ENCODE data around the gene CEP112. TPM values are rescaled to one million over a fixed set of nuclear protein-coding genes. Genes with fewer than 3 reads are reported as not detected.

The CEP112 gene
- total RNA-seq, 1 donor from 2014 or later, result 9.7 TPM

GRCh38 chr17:66002812-66003211, 189.1 kb downstream of the CEP112 start:
- H3K4me1 Mint-ChIP-seq, result no peaks in the 10 kb centered on the region
- no peaks in the 10 kb centered on the region for H3K27me3 ChIP-seq
- peaks cover 27% of the 10 kb centered on the region for H3K36me3 Mint-ChIP-seq
- DNase-seq (ENCODE audit: low spot score), result no peak
- peaks cover 2% of the 10 kb centered on the region for H3K27me3 Mint-ChIP-seq (ENCODE audit: insufficient read depth, low read depth)
- TF ChIP-seq CTCF (IDR thresholded peaks at IDR 0.05), result no peak
- TF ChIP-seq EZH2phosphoT487 (IDR thresholded peaks at IDR 0.05), result no peak
- no peak for TF ChIP-seq EZH2 (IDR thresholded peaks at IDR 0.05)
- no peaks in the 10 kb centered on the region for H3K4me1 ChIP-seq
- peaks cover 8% of the 10 kb centered on the region for H3K9me3 Mint-ChIP-seq
- no peak overlapping the region for H3K9ac ChIP-seq
- H3K4me3 ChIP-seq, result no peak overlapping the region
- H2AFZ ChIP-seq (replicated peaks), result no peak overlapping the region
- H3K27ac Mint-ChIP-seq, result no peak overlapping the region
- H3F3A ChIP-seq (ENCODE audit: low read depth), result no peaks in the 10 kb centered on the region
- no peaks in the 10 kb centered on the region for H3K79me2 ChIP-seq (ENCODE audit: low read depth)
- no peak overlapping the region for H3K4me2 ChIP-seq
- no peaks in the 10 kb centered on the region for H3K36me3 ChIP-seq
- no peaks in the 10 kb centered on the region for H4K20me1 ChIP-seq (ENCODE audit: low read depth)
- no peak overlapping the region for H3K4me3 Mint-ChIP-seq
- no peak overlapping the region for H3K27ac ChIP-seq
- no peaks in the 10 kb centered on the region for H3K9me3 ChIP-seq (ENCODE audit: low read depth)

GRCh38 chr17:66002063-66002585, 189.8 kb downstream of the CEP112 start:
- no peak for DNase-seq (ENCODE audit: low spot score)
- Histone ChIP-seq H3K79me2 (ENCODE audit: low read depth) (no peaks in the 10 kb centered on the region), H3K4me2 (no peak overlapping the region), H2AFZ (replicated peaks) (no peak overlapping the region), H3K36me3 (no peaks in the 10 kb centered on the region), H3K27ac (no peak overlapping the region), H3K4me3 (no peak overlapping the region), H3F3A (ENCODE audit: low read depth) (no peaks in the 10 kb centered on the region), H4K20me1 (ENCODE audit: low read depth) (no peaks in the 10 kb centered on the region), H3K27me3 (no peaks in the 10 kb centered on the region), H3K4me1 (no peaks in the 10 kb centered on the region), H3K9ac (no peak overlapping the region), H3K9me3 (ENCODE audit: low read depth) (no peaks in the 10 kb centered on the region)
- TF ChIP-seq EZH2phosphoT487 (IDR thresholded peaks at IDR 0.05), result no peak
- TF ChIP-seq CTCF (IDR thresholded peaks at IDR 0.05), result no peak
- no peak for TF ChIP-seq EZH2 (IDR thresholded peaks at IDR 0.05)
- Mint-ChIP-seq H3K27me3 (ENCODE audit: insufficient read depth, low read depth) (peaks cover 2% of the 10 kb centered on the region), H3K9me3 (peaks cover 8% of the 10 kb centered on the region), H3K27ac (no peak overlapping the region), H3K4me1 (no peaks in the 10 kb centered on the region), H3K4me3 (no peak overlapping the region), H3K36me3 (peaks cover 27% of the 10 kb centered on the region)

- no peaks in the 10 kb centered on the region for H3K4me1 Mint-ChIP-seq
- no peak overlapping the region for H3K9ac ChIP-seq
- H3K9me3 ChIP-seq (ENCODE audit: low read depth), result no peaks in the 10 kb centered on the region
- H3K4me3 ChIP-seq, result no peak overlapping the region
- H3K27me3 ChIP-seq, result no peaks in the 10 kb centered on the region
- peaks cover 2% of the 10 kb centered on the region for H3K27me3 Mint-ChIP-seq (ENCODE audit: insufficient read depth, low read depth)
- TF ChIP-seq EZH2phosphoT487 (IDR thresholded peaks at IDR 0.05) (no peak), CTCF (IDR thresholded peaks at IDR 0.05) (no peak), EZH2 (IDR thresholded peaks at IDR 0.05) (no peak)
- no peak overlapping the region for H2AFZ ChIP-seq (replicated peaks)
- H3K36me3 ChIP-seq, result no peaks in the 10 kb centered on the region
- peaks cover 33% of the 10 kb centered on the region for H3K36me3 Mint-ChIP-seq
- no peak overlapping the region for H3K27ac Mint-ChIP-seq
- no peaks in the 10 kb centered on the region for H3K79me2 ChIP-seq (ENCODE audit: low read depth)
- DNase-seq (ENCODE audit: low spot score), result no peak
- H3K27ac ChIP-seq, result no peak overlapping the region
- H3K4me2 ChIP-seq, result no peak overlapping the region
- no peaks in the 10 kb centered on the region for H3F3A ChIP-seq (ENCODE audit: low read depth)
- no peak overlapping the region for H3K4me3 Mint-ChIP-seq
- no peaks in the 10 kb centered on the region for H3K4me1 ChIP-seq
- no peaks in the 10 kb centered on the region for H4K20me1 ChIP-seq (ENCODE audit: low read depth)
- H3K9me3 Mint-ChIP-seq, result peaks cover 8% of the 10 kb centered on the region
These were observed 191.7 kb downstream of the CEP112 start for GRCh38 chr17:66000216-66000615.

Measured in neural progenitor cell (in vitro differentiated cells).